ENCODE results near the gene REG4. TPM values are rescaled to one million over a fixed set of nuclear protein-coding genes. Genes with fewer than 3 reads are reported as not detected.

Gene REG4
- total and polyA plus RNA-seq, 2 donors (not counting 3 experiments of a cell fraction or from before 2014, with no cell fraction given): not detected

GRCh38 chr1:119797162-119797561 lies 14.1 kb downstream of the REG4 start:
- H3K27ac ChIP-seq (ENCODE audit: insufficient read depth, low read depth, low read length): no peak overlapping the region
- H3K9me3 ChIP-seq (replicated peaks; ENCODE audit: control insufficient read depth, insufficient read depth, low read length): no peaks in the 10 kb centered on the region
- FAIRE-seq: no peak
- H3K4me1 ChIP-seq (ENCODE audit: control insufficient read depth, extremely low read depth, insufficient read depth, low read length): no peaks in the 10 kb centered on the region
- no peaks in the 10 kb centered on the region for H3K79me2 ChIP-seq (ENCODE audit: control insufficient read depth, insufficient read depth, low read length)
- no peaks in the 10 kb centered on the region for H4K20me1 ChIP-seq (replicated peaks; ENCODE audit: control insufficient read depth, extremely low read depth, insufficient read depth, low read length)
- TF ChIP-seq FOS (IDR thresholded peaks at IDR 0.05; ENCODE audit: borderline replicate concordance, insufficient read depth, low read length) (no peak), POLR2A (IDR thresholded peaks at IDR 0.05; ENCODE audit: low read depth, low read length) (no peak), GATA2 (IDR thresholded peaks at IDR 0.05; ENCODE audit: insufficient read depth, insufficient read length, low read depth, low read length) (no peak), MYC (IDR thresholded peaks at IDR 0.05; ENCODE audit: low read depth, low read length) (no peak), EZH2 (IDR thresholded peaks at IDR 0.05; ENCODE audit: borderline replicate concordance, low read depth, low read length, severe bottlenecking) (no peak), POLR2AphosphoS5 (IDR thresholded peaks at IDR 0.05; ENCODE audit: insufficient read depth, low read depth, low read length) (no peak)
- TF ChIP-seq, protein P1, sequence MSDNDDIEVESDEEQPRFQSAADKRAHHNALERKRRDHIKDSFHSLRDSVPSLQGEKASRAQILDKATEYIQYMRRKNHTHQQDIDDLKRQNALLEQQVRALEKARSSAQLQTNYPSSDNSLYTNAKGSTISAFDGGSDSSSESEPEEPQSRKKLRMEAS (IDR thresholded peaks at IDR 0.05; ENCODE audit: insufficient read depth, insufficient read length): no peak
- H3K4me2 ChIP-seq (ENCODE audit: insufficient read depth, low read length): no peak overlapping the region
- peaks cover 0 to 7% of the 10 kb centered on the region in 2 experiments for H3K27me3 ChIP-seq (ENCODE audit: control insufficient read depth in 2 of 2, insufficient read depth in 2 of 2, low read length in 2 of 2)
- POLR2A ChIA-PET: no interaction called here
- H3K4me3 ChIP-seq (replicated peaks in 1 of 3; ENCODE audit: insufficient read depth in 1 of 3, low read depth in 1 of 3, low read length in 3 of 3): no peak overlapping the region
- dilution Hi-C loops (cut with MboI; ENCODE audit: extremely low pct_ligation_motif_present, low sequenced_read_pairs): no loop called here
- intact Hi-C loops (cut with micrococcal nuclease): no loop called here
- no peak for DNase-seq (ENCODE audit: low read depth, low spot score)
- CTCF ChIA-PET: interaction anchor here (1.1 to 4.0 kb wide), 2 partner anchors 11 to 53 kb away, joined by 3 to 25 read pairs; no protein-coding TSS in a partner anchor
- H2AFZ ChIP-seq (ENCODE audit: low read depth, low read length): no peak overlapping the region
- H3K9ac ChIP-seq (replicated peaks; ENCODE audit: extremely low read depth, insufficient read depth, low read length): no peak overlapping the region
- H3K36me3 ChIP-seq (ENCODE audit: control insufficient read depth in 2 of 2, extremely low read depth in 1 of 2, insufficient read depth in 2 of 2, low read length in 2 of 2): no peaks in the 10 kb centered on the region
- no peaks in the 10 kb centered on the region for H3K9me1 ChIP-seq (replicated peaks; ENCODE audit: control insufficient read depth, extremely low read depth, insufficient read depth, low read length)
- no TSS peak for BruUV-seq (replicated peaks)
